Measurements from ENCODE around the gene NKRF.
"Not testable (repeated sequence)": the region's sequence is repeated elsewhere in the genome, so short reads cannot be mapped to it uniquely, and the experiment has no call there.

NKRF gene

DNA sequence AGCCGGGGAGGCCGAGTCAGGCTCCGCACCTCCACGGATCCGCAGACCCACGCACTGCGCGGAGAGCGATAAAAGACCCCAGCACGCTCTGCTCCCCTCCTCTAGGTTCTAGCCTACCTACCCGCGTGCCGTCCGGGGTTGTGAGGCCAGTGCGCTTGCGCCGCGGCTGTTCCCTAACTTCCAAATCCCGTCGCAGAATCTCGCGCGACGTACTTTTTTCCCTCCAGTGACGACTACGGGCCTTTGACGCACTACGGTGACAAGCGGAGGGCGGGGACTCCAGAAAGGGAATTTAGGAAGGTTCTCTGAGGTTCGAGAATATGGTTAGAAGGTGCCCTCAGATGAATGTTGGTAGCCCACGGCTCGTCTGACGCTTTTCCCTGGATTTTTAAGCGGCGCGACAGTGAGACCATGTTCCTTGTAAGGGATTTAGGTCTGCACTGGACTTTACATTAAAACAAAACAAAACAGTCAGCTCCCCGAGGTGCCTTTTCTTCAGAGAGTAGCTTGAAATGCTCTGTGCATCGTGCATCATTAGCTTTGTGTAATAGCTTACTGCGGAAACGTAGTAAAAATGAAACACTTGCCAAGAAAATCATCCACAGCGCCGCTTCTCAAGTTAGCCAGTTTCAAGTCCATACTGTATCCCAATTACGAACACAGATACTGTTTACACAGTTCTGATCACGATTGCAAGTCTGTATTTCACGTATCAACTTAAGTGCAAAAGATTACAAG is at the start of gene NKRF:
Gene NKRF, minus strand, starts transcription at position 145 of the 738 bp plus-strand sequence.
- Mint-ChIP-seq H3K9me3 (no peaks in the 10 kb centered on the region), H3K4me1 (peaks cover 25% of the 10 kb centered on the region), H3K36me3 (peaks cover 45% of the 10 kb centered on the region), H3K4me3 (peak within 1 kb of the TSS; percentile 90), H3K27ac (peak within 1 kb of the TSS; percentile 95)
- ATAC-seq (peak; percentile 91), DNase-seq (ENCODE audit: low spot score in 2 of 2) (peak; percentile 77 to 92)

DNA sequence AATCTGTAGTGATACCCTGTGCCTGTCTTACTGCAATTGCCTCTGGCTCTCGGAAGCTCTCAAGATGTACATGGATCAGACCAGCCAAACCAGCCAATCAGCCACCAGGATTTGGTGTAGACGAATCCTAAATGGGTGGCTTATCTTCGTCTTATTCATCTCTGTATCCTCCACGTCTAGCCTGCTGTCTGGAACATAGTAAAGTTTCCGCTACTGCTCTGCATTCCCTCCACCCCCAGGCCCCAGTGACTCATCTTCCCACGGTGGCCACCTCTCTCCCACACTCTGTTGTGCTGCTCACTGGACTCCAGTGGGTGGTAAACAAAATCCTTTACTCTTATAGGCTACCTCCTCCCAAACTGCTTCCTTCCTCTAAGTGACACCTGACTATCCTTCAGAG is 48.9 kb upstream of the NKRF start:
- Mint-ChIP-seq H3K9me3 (no peaks in the 10 kb centered on the region), H3K27ac (peak overlapping the region; percentile 83), H3K36me3 (peaks cover 96% of the 10 kb centered on the region), H3K4me3 (peak overlapping the region; percentile 9), H3K4me1 (peaks cover 37% of the 10 kb centered on the region)
- ATAC-seq (peak; percentile 95), DNase-seq (ENCODE audit: low spot score in 2 of 2) (peak in 1 of 2 donors; percentile 53)

DNA sequence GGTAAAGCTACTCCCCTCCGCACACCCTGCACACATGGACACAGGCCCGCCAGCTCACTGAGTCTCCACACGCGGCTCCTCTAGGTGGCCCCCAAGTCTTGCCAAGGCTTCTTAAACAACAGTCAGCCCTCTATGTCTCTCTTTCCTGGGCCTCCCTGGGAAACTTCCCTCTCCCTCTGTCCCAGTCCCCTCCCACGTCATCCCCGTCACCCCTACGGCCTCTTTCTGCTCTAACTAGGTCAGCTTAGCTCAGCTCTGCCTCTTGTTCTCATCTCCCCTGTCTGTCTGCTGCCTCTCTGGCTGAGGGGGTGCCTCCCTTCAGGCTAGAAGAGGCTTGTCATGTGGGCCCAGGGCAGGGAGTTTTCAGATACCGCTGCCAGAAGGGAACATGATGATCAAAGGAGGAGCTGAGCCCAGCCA is 47.9 kb upstream of the NKRF start:
- Mint-ChIP-seq H3K4me3 (no peak overlapping the region), H3K9me3 (no peaks in the 10 kb centered on the region), H3K36me3 (peaks cover 96% of the 10 kb centered on the region), H3K4me1 (peaks cover 30% of the 10 kb centered on the region), H3K27ac (peak overlapping the region; percentile 86)
- no peak for ATAC-seq
- no peak for DNase-seq (ENCODE audit: low spot score in 2 of 2)

DNA sequence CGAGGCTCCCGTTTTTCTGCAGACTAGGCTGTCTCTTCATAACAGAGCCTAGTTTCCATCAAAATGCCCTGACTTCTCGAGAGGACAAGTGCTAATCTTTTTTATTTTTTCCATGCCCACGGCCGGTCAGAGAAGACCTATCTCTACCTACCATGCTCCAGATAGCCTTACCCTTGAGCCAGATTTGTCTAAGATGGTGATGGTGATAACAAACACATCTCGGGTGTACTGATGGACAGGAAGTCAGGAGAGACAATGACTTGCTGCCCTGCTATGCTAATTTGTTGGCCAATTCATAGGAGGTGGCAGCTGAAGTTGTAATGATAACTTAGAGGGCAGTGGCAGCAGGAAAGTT is 42.2 kb upstream of the NKRF start:
- Mint-ChIP-seq H3K36me3 (peaks cover 99% of the 10 kb centered on the region), H3K4me1 (peaks cover 28% of the 10 kb centered on the region), H3K27ac (peak overlapping the region; percentile 77), H3K9me3 (no peaks in the 10 kb centered on the region), H3K4me3 (peak overlapping the region; percentile 46)
- DNase-seq (ENCODE audit: low spot score in 2 of 2) (no peak), ATAC-seq (peak; percentile 1)

DNA sequence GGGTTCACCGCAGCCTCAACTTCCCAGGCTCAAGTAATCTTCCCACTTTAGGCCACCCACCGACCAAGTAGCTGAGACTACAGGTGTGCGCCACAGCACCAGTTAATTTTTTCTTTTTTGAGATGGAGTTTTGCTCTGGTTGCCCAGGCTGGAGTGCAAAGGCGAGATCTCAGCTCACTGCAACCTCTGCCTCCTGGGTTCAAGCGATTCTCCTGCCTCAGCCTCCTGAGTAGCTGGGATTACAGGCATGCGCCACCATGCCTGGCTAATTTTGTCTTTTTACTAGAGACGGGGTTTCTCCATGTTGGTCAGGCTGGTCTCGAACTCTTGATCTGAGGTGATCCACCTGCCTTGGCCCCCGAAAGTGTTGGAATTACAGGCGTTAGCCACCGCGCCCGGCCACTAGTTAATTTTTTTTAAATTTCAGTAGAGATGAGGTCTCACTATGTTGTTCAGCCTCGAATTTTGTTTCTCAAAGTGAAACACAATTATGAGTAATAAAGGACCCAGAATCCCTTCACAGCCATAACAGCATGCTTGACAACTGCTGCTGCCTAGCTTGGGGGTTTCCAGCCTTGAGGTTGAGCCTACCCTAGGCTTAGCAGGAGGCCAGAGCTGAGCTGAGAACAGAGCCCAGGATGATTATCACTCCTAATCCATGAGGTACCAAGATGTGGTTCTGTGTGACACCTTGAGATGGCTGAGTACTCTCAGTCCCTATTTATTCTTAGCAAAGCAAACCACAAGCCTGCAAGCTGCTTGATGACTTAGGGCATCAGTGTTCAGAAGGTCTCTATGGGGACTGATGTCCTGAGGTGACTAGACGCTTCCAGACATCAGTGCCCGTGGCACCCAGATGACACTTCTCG is 41.6 kb upstream of the NKRF start:
- Mint-ChIP-seq H3K4me1 (peaks cover 28% of the 10 kb centered on the region), H3K4me3 (peak overlapping the region; percentile 46), H3K9me3 (no peaks in the 10 kb centered on the region), H3K27ac (peak overlapping the region; percentile 77), H3K36me3 (peaks cover 99% of the 10 kb centered on the region)
- peak; percentile 18 to 79 for DNase-seq (ENCODE audit: low spot score in 2 of 2)
- ATAC-seq, result peak; percentile 97

DNA sequence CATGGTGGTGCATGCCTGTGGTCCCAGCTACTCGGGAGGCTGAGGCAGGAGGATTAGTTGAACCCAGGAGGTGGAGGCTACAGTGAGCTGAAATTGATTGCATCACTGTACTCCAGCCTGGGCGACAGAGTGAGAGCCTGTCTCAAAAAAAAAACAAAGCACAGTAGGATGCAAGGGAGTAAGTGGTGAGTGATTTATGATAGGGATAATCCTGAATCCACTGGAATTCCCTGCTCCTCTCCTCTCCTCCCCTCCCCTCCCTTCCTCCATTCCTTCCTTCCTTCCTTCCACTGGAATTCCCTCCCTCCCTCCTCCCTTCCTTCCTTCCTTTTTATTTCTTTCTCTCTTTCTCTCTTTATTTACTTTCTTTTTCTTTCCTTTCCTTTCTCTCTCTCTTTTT is 40.9 kb upstream of the NKRF start:
- DNase-seq (ENCODE audit: low spot score in 2 of 2) (no peak), ATAC-seq (no peak)
- Mint-ChIP-seq H3K9me3 (no peaks in the 10 kb centered on the region), H3K27ac (peak overlapping the region; percentile 77), H3K36me3 (peaks cover 99% of the 10 kb centered on the region), H3K4me3 (peak overlapping the region; percentile 46), H3K4me1 (peaks cover 28% of the 10 kb centered on the region)

DNA sequence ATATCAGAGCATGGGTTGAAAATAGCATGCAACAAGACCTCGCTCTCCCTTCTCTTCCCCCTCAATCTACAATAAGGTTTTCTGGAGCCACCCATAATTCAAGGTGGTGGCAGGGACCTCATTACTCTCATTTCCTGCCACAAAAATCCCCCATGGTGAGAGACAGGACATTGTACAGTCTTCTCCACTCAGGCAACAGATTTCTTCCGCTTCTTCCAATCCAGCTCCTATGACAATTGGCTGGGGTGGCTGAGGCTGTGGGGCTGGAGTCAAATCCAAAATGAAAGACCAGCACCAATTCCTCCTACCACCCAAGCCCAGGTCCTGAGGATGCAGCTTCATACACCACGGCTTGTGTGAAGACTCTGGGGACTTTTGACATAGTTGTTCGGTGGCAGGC is 40.3 kb upstream of the NKRF start:
- H3K27ac Mint-ChIP-seq, result peak overlapping the region; percentile 77

DNA sequence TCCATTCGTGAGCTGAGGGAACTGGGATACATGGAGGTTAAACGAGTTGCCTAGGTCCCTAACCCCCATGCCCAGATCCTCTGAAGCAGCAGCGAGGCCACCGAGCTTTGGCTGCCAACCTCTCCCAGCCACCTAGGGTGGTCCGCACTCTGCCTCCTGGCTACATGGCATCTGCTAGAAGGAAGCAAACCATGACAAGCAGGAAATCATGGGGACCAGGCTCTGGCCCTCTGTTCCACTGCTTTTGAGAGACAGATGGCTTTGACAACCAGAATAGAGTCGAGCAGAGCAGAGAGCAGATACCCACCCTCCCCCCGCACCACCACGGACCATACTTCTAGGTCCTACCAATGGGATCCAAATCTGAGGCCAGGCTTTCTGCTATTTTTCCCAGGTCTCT is 37.5 kb upstream of the NKRF start:
- no peak for DNase-seq (ENCODE audit: low spot score in 2 of 2)
- H3K36me3 Mint-ChIP-seq, result peaks cover 100% of the 10 kb centered on the region
- no peak overlapping the region for H3K4me3 Mint-ChIP-seq
- no peak for ATAC-seq
- H3K27ac Mint-ChIP-seq, result no peak overlapping the region
- H3K4me1 Mint-ChIP-seq, result peaks cover 43% of the 10 kb centered on the region
- H3K9me3 Mint-ChIP-seq, result no peaks in the 10 kb centered on the region

More for the DNA sequence above, 40.3 kb upstream of the NKRF start:
- ATAC-seq (no peak), DNase-seq (ENCODE audit: low spot score in 2 of 2) (peak in 1 of 2 donors; percentile 50)
- Mint-ChIP-seq H3K4me3 (peak overlapping the region; percentile 46), H3K9me3 (no peaks in the 10 kb centered on the region), H3K4me1 (peaks cover 30% of the 10 kb centered on the region), H3K36me3 (peaks cover 100% of the 10 kb centered on the region)

DNA sequence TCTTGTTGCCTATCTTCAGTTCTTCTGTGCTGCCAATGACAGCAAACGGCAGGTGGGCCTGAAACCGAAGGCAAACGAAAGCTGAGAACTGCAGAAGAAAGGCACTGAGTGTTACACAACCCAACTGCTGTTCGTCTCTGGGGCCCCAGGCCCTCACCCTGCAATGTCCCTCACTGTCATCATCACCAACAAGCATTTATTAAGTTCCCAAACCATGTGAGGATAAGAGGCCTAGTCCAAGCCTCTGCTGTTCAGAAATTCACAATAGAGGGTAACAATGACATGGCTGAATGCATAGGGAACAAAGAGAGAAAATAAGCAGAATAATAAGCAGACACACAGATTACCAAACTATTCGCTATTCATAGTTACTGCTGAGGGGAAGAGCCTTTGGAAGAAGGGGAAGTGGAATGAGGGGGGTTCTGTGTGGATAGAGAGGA is 34.5 kb upstream of the NKRF start:
- peak overlapping the region; percentile 73 for H3K27ac Mint-ChIP-seq
- peaks cover 100% of the 10 kb centered on the region for H3K36me3 Mint-ChIP-seq
- H3K4me3 Mint-ChIP-seq, result no peak overlapping the region

DNA sequence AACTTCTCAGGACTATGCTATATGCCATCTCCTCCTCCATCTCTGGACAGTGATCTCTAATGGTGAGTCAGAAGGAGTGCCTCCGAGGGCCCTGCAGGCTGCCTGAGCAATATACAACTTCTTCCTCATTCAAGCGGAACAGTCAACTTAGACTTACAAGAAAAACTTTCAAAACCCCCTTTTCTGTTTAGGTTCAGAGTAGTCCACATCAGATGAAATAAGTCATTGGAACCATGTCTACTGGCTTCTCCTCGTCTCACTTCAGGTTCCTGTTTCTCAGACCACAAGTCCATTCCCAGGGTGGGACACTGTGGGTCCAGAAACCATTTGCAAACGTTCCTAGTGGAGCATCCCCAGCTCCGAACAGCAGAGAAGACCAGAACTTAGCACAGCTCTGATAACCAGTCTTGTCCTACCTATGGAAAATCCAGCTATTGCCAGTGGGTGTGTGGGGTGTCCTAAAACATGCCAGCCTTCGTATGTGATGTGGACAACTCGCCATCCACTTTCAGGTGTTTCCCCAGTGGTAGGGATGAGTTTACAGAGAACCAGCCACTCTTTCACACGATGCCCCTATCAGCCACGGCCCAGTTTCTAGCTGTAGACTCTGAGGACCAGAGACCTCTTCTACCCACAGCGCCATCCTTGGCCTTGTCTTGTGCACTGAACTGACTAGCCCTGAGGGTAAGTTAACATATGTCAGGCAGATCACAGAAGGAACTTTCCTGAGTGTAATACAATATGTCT is 32.7 kb upstream of the NKRF start:
- Mint-ChIP-seq H3K9me3 (no peaks in the 10 kb centered on the region), H3K4me3 (no peak overlapping the region), H3K4me1 (peaks cover 52% of the 10 kb centered on the region), H3K36me3 (peaks cover 100% of the 10 kb centered on the region), H3K27ac (peak overlapping the region; percentile 88)
- ATAC-seq (peak; percentile 79), DNase-seq (ENCODE audit: low spot score in 2 of 2) (no peak)

More for the DNA sequence above, 34.5 kb upstream of the NKRF start:
- ATAC-seq (no peak), DNase-seq (ENCODE audit: low spot score in 2 of 2) (no peak)
- H3K4me1 Mint-ChIP-seq, result peaks cover 43% of the 10 kb centered on the region
- no peaks in the 10 kb centered on the region for H3K9me3 Mint-ChIP-seq

DNA sequence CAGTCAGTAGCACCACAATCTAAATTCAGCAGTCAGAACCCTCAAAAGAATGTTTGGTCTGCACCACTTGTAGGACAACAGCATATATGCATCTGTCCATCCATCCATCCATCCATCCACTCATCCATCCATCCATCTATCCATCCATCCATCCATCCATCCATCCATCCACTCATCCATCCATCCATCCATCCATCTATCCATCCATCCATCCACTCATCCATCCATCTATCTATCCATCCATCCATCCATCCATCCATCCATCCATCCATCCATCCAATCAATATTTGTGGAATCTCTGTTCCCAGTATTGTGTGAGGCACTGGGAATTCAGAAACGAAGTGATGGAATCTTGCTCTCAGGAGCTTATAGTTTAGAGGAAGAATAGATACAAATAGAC is 31.2 kb upstream of the NKRF start:
- Mint-ChIP-seq H3K27ac (peak overlapping the region; percentile 17), H3K36me3 (peaks cover 100% of the 10 kb centered on the region), H3K4me1 (peaks cover 52% of the 10 kb centered on the region)

DNA sequence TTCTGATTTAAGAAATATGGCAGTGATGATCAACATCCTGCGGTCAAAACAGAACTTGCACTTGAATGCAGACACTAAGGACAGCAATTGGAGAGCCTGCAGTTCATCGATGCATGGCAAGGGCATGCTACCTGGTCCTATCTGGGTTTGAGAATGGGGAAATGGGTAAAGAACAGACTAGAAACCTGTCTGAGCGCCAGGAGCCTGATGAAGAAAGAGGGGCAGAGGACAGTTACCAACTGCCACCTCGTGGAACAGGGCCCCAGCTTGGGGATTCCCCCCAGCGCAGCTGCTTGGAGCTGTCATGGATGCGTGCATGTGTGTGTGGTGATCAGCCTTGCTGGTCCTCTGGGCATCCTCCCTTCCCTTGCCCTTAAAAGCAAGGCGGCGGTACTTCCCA is 30.2 kb upstream of the NKRF start:
- DNase-seq (ENCODE audit: low spot score in 2 of 2), result no peak
- H3K36me3 Mint-ChIP-seq, result peaks cover 100% of the 10 kb centered on the region
- peak overlapping the region; percentile 79 for H3K27ac Mint-ChIP-seq
- H3K9me3 Mint-ChIP-seq, result no peaks in the 10 kb centered on the region
- H3K4me3 Mint-ChIP-seq, result no peak overlapping the region
- peaks cover 49% of the 10 kb centered on the region for H3K4me1 Mint-ChIP-seq
- peak; percentile 53 for ATAC-seq

More for the DNA sequence above, 31.2 kb upstream of the NKRF start:
- not testable (repeated sequence) for H3K4me3 Mint-ChIP-seq; DNase-seq (ENCODE audit: low spot score in 2 of 2); H3K9me3 Mint-ChIP-seq; ATAC-seq

DNA sequence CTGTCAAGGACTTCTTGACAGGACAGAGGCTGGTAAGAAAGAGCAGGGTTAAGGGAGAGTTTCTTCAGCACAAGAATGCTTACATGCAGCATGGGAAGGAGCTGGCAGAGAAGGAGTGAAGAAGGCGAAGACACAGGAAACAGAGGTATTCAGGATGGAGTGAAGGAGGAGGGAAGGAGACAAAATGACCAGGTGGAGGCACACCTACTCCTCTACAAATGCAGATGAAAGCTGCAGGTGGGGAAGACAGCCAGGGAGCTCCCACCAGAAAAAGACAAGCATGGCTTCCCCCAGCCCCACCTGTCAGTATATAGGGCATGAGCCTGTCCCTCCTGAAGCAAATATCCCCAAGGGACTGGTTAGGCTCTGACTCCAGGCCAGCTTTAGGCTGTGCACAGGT is 29.6 kb upstream of the NKRF start:
- DNase-seq (ENCODE audit: low spot score in 2 of 2), result no peak
- no peak overlapping the region for H3K4me3 Mint-ChIP-seq
- peaks cover 100% of the 10 kb centered on the region for H3K36me3 Mint-ChIP-seq
- H3K4me1 Mint-ChIP-seq, result peaks cover 45% of the 10 kb centered on the region
- H3K9me3 Mint-ChIP-seq, result no peaks in the 10 kb centered on the region
- ATAC-seq, result no peak
- H3K27ac Mint-ChIP-seq, result peak overlapping the region; percentile 79

DNA sequence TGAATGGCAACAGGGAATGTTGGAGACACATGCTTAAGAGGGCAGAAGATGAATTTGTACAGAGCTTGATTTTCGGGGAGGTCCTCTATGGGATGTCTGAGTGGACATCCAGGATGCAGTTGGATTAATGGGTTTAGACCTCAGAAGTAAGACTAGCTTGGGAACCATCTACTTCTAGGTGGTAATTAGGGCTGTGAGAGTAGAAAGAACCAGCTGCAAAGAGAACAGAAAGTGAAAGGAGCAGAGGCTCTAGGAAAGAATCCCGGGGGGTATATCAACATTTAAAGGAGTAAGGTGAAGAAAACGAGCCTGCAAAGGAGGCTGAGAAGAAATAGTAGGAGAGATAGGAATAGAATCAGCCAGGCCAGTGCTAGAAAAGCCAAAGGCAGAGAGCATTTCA is 29.0 kb upstream of the NKRF start:
- no peak for ATAC-seq
- Mint-ChIP-seq H3K27ac (peak overlapping the region; percentile 79), H3K36me3 (peaks cover 100% of the 10 kb centered on the region), H3K9me3 (no peaks in the 10 kb centered on the region), H3K4me1 (peaks cover 40% of the 10 kb centered on the region), H3K4me3 (no peak overlapping the region)
- no peak for DNase-seq (ENCODE audit: low spot score in 2 of 2)

DNA sequence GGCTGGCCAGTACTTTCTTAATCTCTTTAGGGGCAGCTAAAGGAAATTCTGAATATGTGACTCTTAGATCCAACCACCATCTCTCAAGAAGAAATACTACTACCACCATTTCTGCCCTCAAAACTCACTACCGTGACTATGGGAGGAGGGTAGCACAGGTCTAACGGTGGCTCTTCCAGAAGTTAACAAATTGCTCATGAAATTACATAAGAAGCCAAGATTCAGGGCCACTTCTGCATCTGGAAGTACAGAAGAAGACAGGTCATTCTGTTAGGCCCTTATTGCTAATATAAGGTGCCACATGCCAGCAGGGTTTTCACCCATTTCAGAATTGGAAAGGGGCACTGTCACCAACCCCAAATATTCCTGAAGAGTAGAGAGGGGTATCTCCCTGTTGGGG is 19.6 kb upstream of the NKRF start:
- DNase-seq (ENCODE audit: low spot score in 2 of 2), result no peak
- Mint-ChIP-seq H3K9me3 (no peaks in the 10 kb centered on the region), H3K4me1 (no peaks in the 10 kb centered on the region), H3K4me3 (no peak overlapping the region), H3K36me3 (peaks cover 98% of the 10 kb centered on the region), H3K27ac (peak overlapping the region; percentile 12)
- ATAC-seq, result no peak

Measured in stimulated activated effector memory CD8-positive, alpha-beta T cell treated with anti-CD3 and anti-CD28 coated beads, Interleukin-12 subunit alpha, Interleukin-12 subunit beta, amount 100 ng/mL, for 72 hours (primary cell).